ENCODE data around the gene RTP2. TPM values are rescaled to one million over a fixed set of nuclear protein-coding genes. Genes with fewer than 3 reads are reported as not detected.

Gene RTP2
- total RNA-seq, 1 donor from 2014 or later, result not detected

GRCh38 chr3:187737006-187737367, 34.6 kb upstream of the RTP2 start:
- TF ChIP-seq CTCF (IDR thresholded peaks at IDR 0.05), result no peak
- no peaks in the 10 kb centered on the region for H3K9me3 Mint-ChIP-seq
- H3K27me3 Mint-ChIP-seq, result no peaks in the 10 kb centered on the region
- DNase-seq (no peak), ATAC-seq (ENCODE audit: low read depth) (no peak)
- intact Hi-C loops (cut with micrococcal nuclease), result loop anchor here (10.0 kb wide), 1 partner anchor 1498 kb away; no protein-coding TSS in a partner anchor
- H3K36me3 Mint-ChIP-seq (ENCODE audit: low read depth), result peaks cover 34% of the 10 kb centered on the region
- ChIA-PET POLR2A (interaction anchor here (0.6 to 4.6 kb wide), 14 partner anchors 9 to 1847 kb away, joined by 3 to 137 read pairs (median 4); partner anchors contain the start of genes BCL6 and EIF4A2), CTCF (interaction anchor here (4.3 to 6.4 kb wide), 2 partner anchors 1219 to 1304 kb away, joined by 79 to 545 read pairs; no protein-coding TSS in a partner anchor)
- H3K4me1 Mint-ChIP-seq, result peaks cover 50% of the 10 kb centered on the region
- H3K27ac Mint-ChIP-seq, result peak overlapping the region; percentile 81
- peak overlapping the region; percentile 98 for H3K4me3 Mint-ChIP-seq

- no peak for ATAC-seq (ENCODE audit: low read depth)
- peaks cover 45% of the 10 kb centered on the region for H3K4me1 Mint-ChIP-seq
- intact Hi-C loops (cut with micrococcal nuclease), result loop anchor here (10.0 kb wide), 1 partner anchor 1498 kb away; no protein-coding TSS in a partner anchor
- peaks cover 38% of the 10 kb centered on the region for H3K36me3 Mint-ChIP-seq (ENCODE audit: low read depth)
- CTCF ChIA-PET, result interaction anchor here (0.8 to 6.4 kb wide), 2 partner anchors 1219 to 1304 kb away, joined by 3 to 545 read pairs; no protein-coding TSS in a partner anchor
- no peak for DNase-seq
- no peak for TF ChIP-seq CTCF (IDR thresholded peaks at IDR 0.05)
- H3K4me3 Mint-ChIP-seq, result peak overlapping the region; percentile 98
- H3K27me3 Mint-ChIP-seq, result no peaks in the 10 kb centered on the region
- POLR2A ChIA-PET, result interaction anchor here (0.6 to 1.1 kb wide), 10 partner anchors 9 to 1546 kb away, joined by 3 to 15 read pairs (median 5); partner anchors contain the start of genes BCL6 and EIF4A2
- no peaks in the 10 kb centered on the region for H3K9me3 Mint-ChIP-seq
- H3K27ac Mint-ChIP-seq, result no peak overlapping the region
These were observed 34.1 kb upstream of the RTP2 start for GRCh38 chr3:187736418-187736871.

GRCh38 chr3:187735837-187736236, 33.5 kb upstream of the RTP2 start:
- Mint-ChIP-seq H3K9me3 (no peaks in the 10 kb centered on the region), H3K36me3 (ENCODE audit: low read depth) (peaks cover 44% of the 10 kb centered on the region), H3K27ac (no peak overlapping the region), H3K4me3 (no peak overlapping the region), H3K27me3 (no peaks in the 10 kb centered on the region), H3K4me1 (peaks cover 39% of the 10 kb centered on the region)
- ATAC-seq (ENCODE audit: low read depth) (no peak), DNase-seq (no peak)
- intact Hi-C loops (cut with micrococcal nuclease), result loop anchor here (10.0 kb wide), 1 partner anchor 1499 kb away; no protein-coding TSS in a partner anchor
- ChIA-PET CTCF (interaction anchor here (0.8 to 6.4 kb wide), 2 partner anchors 1220 to 1305 kb away, joined by 3 to 545 read pairs; no protein-coding TSS in a partner anchor), POLR2A (interaction anchor here (0.5 to 0.6 kb wide), 2 partner anchors 471 to 1546 kb away, joined by 4 to 7 read pairs; no protein-coding TSS in a partner anchor)
- TF ChIP-seq CTCF (IDR thresholded peaks at IDR 0.05), result no peak

- CTCF ChIA-PET, result interaction anchor here (6.4 kb wide), 1 partner anchor 1220 kb away, joined by 545 read pairs; no protein-coding TSS in a partner anchor
- Mint-ChIP-seq H3K27ac (no peak overlapping the region), H3K4me1 (peaks cover 34% of the 10 kb centered on the region), H3K36me3 (ENCODE audit: low read depth) (peaks cover 48% of the 10 kb centered on the region), H3K4me3 (no peak overlapping the region), H3K27me3 (no peaks in the 10 kb centered on the region), H3K9me3 (no peaks in the 10 kb centered on the region)
- POLR2A ChIA-PET, result no interaction called here
- ATAC-seq (ENCODE audit: low read depth) (no peak), DNase-seq (no peak)
- TF ChIP-seq CTCF (IDR thresholded peaks at IDR 0.05), result no peak
- intact Hi-C loops (cut with micrococcal nuclease), result loop anchor here (10.0 kb wide), 1 partner anchor 1499 kb away; no protein-coding TSS in a partner anchor
These were observed 33.0 kb upstream of the RTP2 start for GRCh38 chr3:187735383-187735782.

- H3K9me3 Mint-ChIP-seq, result no peaks in the 10 kb centered on the region
- H3K36me3 Mint-ChIP-seq (ENCODE audit: low read depth), result peaks cover 54% of the 10 kb centered on the region
- DNase-seq, result no peak
- no peak for TF ChIP-seq CTCF (IDR thresholded peaks at IDR 0.05)
- POLR2A ChIA-PET, result no interaction called here
- intact Hi-C loops (cut with micrococcal nuclease), result loop anchor here (10.0 kb wide), 1 partner anchor 1500 kb away; no protein-coding TSS in a partner anchor
- H3K27ac Mint-ChIP-seq, result no peak overlapping the region
- no peaks in the 10 kb centered on the region for H3K27me3 Mint-ChIP-seq
- no peak for ATAC-seq (ENCODE audit: low read depth)
- H3K4me3 Mint-ChIP-seq, result no peak overlapping the region
- CTCF ChIA-PET, result interaction anchor here (3.2 kb wide), 1 partner anchor 1220 kb away, joined by 19 read pairs; no protein-coding TSS in a partner anchor
- peaks cover 30% of the 10 kb centered on the region for H3K4me1 Mint-ChIP-seq
These were observed 32.5 kb upstream of the RTP2 start for GRCh38 chr3:187734841-187735240.

Data from activated B cell treated with CpG ODN at 0.5 μM for 24 hours (primary cell).